GM19467 (cell line): Measurements from ENCODE around the gene H3-3A.

Source experiments
- ATAC-seq: cut with Tn5 transposase; IDR thresholded peaks from one replicate; pipeline ENCODE4 v1.9.1; 2021; ENCODE audit warnings: mild to moderate bottlenecking, moderate library complexity; ENCODE audit not compliant: unreplicated experiment

H3-3A gene

GRCh38 chr1:226062558-226063223 is at the start of gene H3-3A:
Gene H3-3A, plus strand, starts transcription at chr1:226062716. Its CDS starts 1,636 bp downstream, at chr1:226064352.
- ATAC-seq = peak; percentile 71

GRCh38 chr1:226017070-226017469 is 45.4 kb upstream of the H3-3A start:
- ATAC-seq = no peak

- no peak for ATAC-seq
These were observed 42.9 kb upstream of the H3-3A start for GRCh38 chr1:226019572-226019971.

- no peak for ATAC-seq
These were observed 41.1 kb upstream of the H3-3A start for GRCh38 chr1:226021401-226021800.

GRCh38 chr1:226021801-226022200 is 40.7 kb upstream of the H3-3A start:
- no peak for ATAC-seq

GRCh38 chr1:226023735-226024134 is 38.8 kb upstream of the H3-3A start:
- ATAC-seq = no peak

- ATAC-seq = no peak
These were observed 35.7 kb upstream of the H3-3A start for GRCh38 chr1:226026833-226027232.

- ATAC-seq = no peak
These were observed 34.8 kb upstream of the H3-3A start for GRCh38 chr1:226027538-226028217.

- ATAC-seq = peak; percentile 83
These were observed 33.4 kb upstream of the H3-3A start for GRCh38 chr1:226029093-226029496.

- no peak for ATAC-seq
These were observed 32.8 kb upstream of the H3-3A start for GRCh38 chr1:226029568-226030225.

GRCh38 chr1:226033582-226033981 is 28.9 kb upstream of the H3-3A start:
- no peak for ATAC-seq

GRCh38 chr1:226033991-226034390 is 28.5 kb upstream of the H3-3A start:
- no peak for ATAC-seq

- no peak for ATAC-seq
These were observed 28.0 kb upstream of the H3-3A start for GRCh38 chr1:226034482-226034881.

- ATAC-seq = no peak
These were observed 26.6 kb upstream of the H3-3A start for GRCh38 chr1:226035915-226036314.

- ATAC-seq = no peak
These were observed 23.9 kb upstream of the H3-3A start for GRCh38 chr1:226038661-226039060.

GRCh38 chr1:226041419-226041818 is 21.1 kb upstream of the H3-3A start:
- ATAC-seq = no peak

- ATAC-seq = no peak
These were observed 17.9 kb upstream of the H3-3A start for GRCh38 chr1:226044514-226045101.

- no peak for ATAC-seq
These were observed 16.3 kb upstream of the H3-3A start for GRCh38 chr1:226046240-226046639.

- ATAC-seq = no peak
These were observed 15.0 kb upstream of the H3-3A start for GRCh38 chr1:226047495-226047894.

GRCh38 chr1:226048886-226049285 is 13.6 kb upstream of the H3-3A start:
- no peak for ATAC-seq

- no peak for ATAC-seq
These were observed 12.4 kb upstream of the H3-3A start for GRCh38 chr1:226050133-226050532.

GRCh38 chr1:226051365-226051764 is 11.2 kb upstream of the H3-3A start:
- ATAC-seq = no peak
